IMR-90 (cell line): ENCODE data around the gene RAB41. TPM values are rescaled to one million over a fixed set of nuclear protein-coding genes. Genes with fewer than 3 reads are reported as not detected.

ENCODE experiments used
- ATAC-seq: fragments of 200-7000 bp; cut with Tn5 transposase; 2 replicates; pipeline ENCODE4 v1.9.1; 2020; ENCODE audit warnings: low read depth, mild to moderate bottlenecking, moderate library complexity
- BruUV-seq: library from RNA; stranded (reverse); fragments of 400-500 nt; replicated peaks from 2 replicates; lab custom pipeline; 2021; lab: Mats Ljungman, UMichigan
- CTCF ChIA-PET: fragments of 300-600 bp; formaldehyde crosslinking; extraction: SDS; loops from one replicate; lab custom pipeline; 2021; ENCODE audit warnings: antibody characterized with exemption; lab: Yijun Ruan, JAX
- POLR2A ChIA-PET: fragments of 300-600 bp; sonication (Branson Sonifier 250); formaldehyde crosslinking; loops from one replicate; lab custom pipeline; 2022; ENCODE audit warnings: antibody characterized with exemption; ENCODE audit not compliant: unreplicated experiment; lab: Charles Lee
- DNase-seq: peaks from one replicate; pipeline ENCODE4 v3.0.0; 2013
- H2AFZ ChIP-seq: replicated peaks from 2 replicates; pipeline ENCODE3; 2013; ENCODE audit warnings: low read length, mild to moderate bottlenecking; ENCODE audit not compliant: poor library complexity
- H2AK5ac ChIP-seq: 2 replicates; pipeline ENCODE4 v1.6.1; 2013; ENCODE audit warnings: low read depth, low read length, inconsistent platforms
- H2AK9ac ChIP-seq: replicated peaks from 2 replicates; pipeline ENCODE3; 2013; ENCODE audit warnings: mild to moderate bottlenecking, low read depth, low read length, moderate library complexity; ENCODE audit not compliant: poor library complexity
- H2BK120ac ChIP-seq: 2 replicates; pipeline ENCODE4 v1.6.1; 2013; ENCODE audit warnings: low read depth, low read length, inconsistent platforms
- H2BK15ac ChIP-seq: 3 replicates; pipeline ENCODE4 v1.6.1; 2013; ENCODE audit warnings: low read depth, low read length, inconsistent platforms
- H2BK20ac ChIP-seq: 2 replicates; pipeline ENCODE4 v1.6.1; 2013; ENCODE audit warnings: low read depth, mild to moderate bottlenecking, inconsistent platforms, low read length, moderate library complexity
- H2BK5ac ChIP-seq: 2 replicates; pipeline ENCODE4 v1.6.1; 2013; ENCODE audit warnings: mild to moderate bottlenecking, low read depth, low read length, inconsistent platforms; ENCODE audit not compliant: poor library complexity, severe bottlenecking
- H3K14ac ChIP-seq: replicated peaks from 2 replicates; pipeline ENCODE4 v1.6.1; 2013; ENCODE audit warnings: low read depth, low read length, inconsistent platforms
- H3K18ac ChIP-seq: 2 replicates; pipeline ENCODE4 v1.6.1; 2013; ENCODE audit warnings: low read depth, low read length, control low read depth
- H3K23ac ChIP-seq: 2 replicates; pipeline ENCODE4 v1.6.1; 2013; ENCODE audit warnings: low read depth, low read length, inconsistent platforms
- H3K27ac ChIP-seq: 2 replicates; pipeline ENCODE4 v1.5.1; 2013; ENCODE audit warnings: mild to moderate bottlenecking, control low read depth, low read length; ENCODE audit not compliant: insufficient read depth
- H3K27me3 ChIP-seq: 2 replicates; pipeline ENCODE4 v1.6.1; 2013; ENCODE audit warnings: low read length; ENCODE audit not compliant: control insufficient read depth, insufficient read depth
- H3K36me3 ChIP-seq: 2 replicates; pipeline ENCODE4 v1.6.1; 2013; ENCODE audit warnings: low read length, mixed read lengths; ENCODE audit not compliant: control insufficient read depth, insufficient read depth
- H3K4ac ChIP-seq: 2 replicates; pipeline ENCODE4 v1.6.1; 2013; ENCODE audit warnings: low read depth, low read length, inconsistent platforms
- H3K4me1 ChIP-seq: 2 replicates; pipeline ENCODE4 v1.6.1; 2013; ENCODE audit warnings: low read length, mixed read lengths; ENCODE audit not compliant: control insufficient read depth, insufficient read depth
- H3K4me2 ChIP-seq: 2 replicates; pipeline ENCODE4 v1.6.1; 2013; ENCODE audit warnings: low read depth, mild to moderate bottlenecking, control low read depth, low read length, moderate library complexity
- H3K4me3 ChIP-seq: 2 replicates; pipeline ENCODE4 v1.5.1; 2013; ENCODE audit warnings: low read depth, mild to moderate bottlenecking, control low read depth, low read length, moderate library complexity; ENCODE audit not compliant: insufficient read depth
- H3K56ac ChIP-seq: 2 replicates; pipeline ENCODE4 v1.6.1; 2013; ENCODE audit warnings: low read length, inconsistent platforms; ENCODE audit not compliant: insufficient read depth; ENCODE audit errors: extremely low read depth
- H3K79me1 ChIP-seq, 2 experiments: 2 replicates each; pipeline ENCODE4 v1.6.1; 2013; ENCODE audit warnings: low read length in 2 of 2, inconsistent platforms in 1 of 2, low read depth in 1 of 2
- H3K9ac ChIP-seq: 2 replicates; pipeline ENCODE4 v1.6.1; 2013; ENCODE audit warnings: low read depth, low read length, control low read depth
- H3K9me1 ChIP-seq: 2 replicates; pipeline ENCODE4 v1.6.1; 2013; ENCODE audit warnings: low read length, inconsistent platforms; ENCODE audit not compliant: insufficient read depth
- H3K9me3 ChIP-seq: 2 replicates; pipeline ENCODE4 v1.6.1; 2013; ENCODE audit warnings: low read length; ENCODE audit not compliant: control insufficient read depth, insufficient read depth
- H4K20me1 ChIP-seq: 2 replicates; pipeline ENCODE4 v1.6.1; 2013; ENCODE audit warnings: low read length, inconsistent platforms; ENCODE audit not compliant: insufficient read depth
- H4K5ac ChIP-seq: 2 replicates; pipeline ENCODE4 v1.6.1; 2013; ENCODE audit warnings: mild to moderate bottlenecking, low read depth, low read length, control low read depth
- H4K8ac ChIP-seq, 2 experiments: 2 replicates each; pipeline ENCODE4 v1.6.1; 2013; ENCODE audit warnings: low read depth in 2 of 2, low read length in 2 of 2, control low read depth in 1 of 2, inconsistent platforms in 1 of 2
- H4K91ac ChIP-seq: 2 replicates; pipeline ENCODE4 v1.6.1; 2013; ENCODE audit warnings: low read depth, low read length, inconsistent platforms; ENCODE audit not compliant: insufficient read depth
- BHLHE40 ChIP-seq: fragments of 150-350 bp; IDR thresholded peaks from 2 replicates; pipeline ENCODE4 v1.6.1; 2016; ENCODE audit warnings: mild to moderate bottlenecking, low read depth, low read length
- CEBPB ChIP-seq: IDR thresholded peaks from 2 replicates; pipeline ENCODE4 v1.6.1; 2012; ENCODE audit warnings: low read depth, low read length, improper control_type of control experiment
- CTCF ChIP-seq: conservative IDR thresholded peaks from 2 replicates; pipeline ENCODE4 v1.5.1; 2012; ENCODE audit warnings: mild to moderate bottlenecking, low read depth, low read length, improper control_type of control experiment
- ELK1 ChIP-seq: fragments of 150-350 bp; IDR thresholded peaks from 2 replicates; pipeline ENCODE4 v1.6.1; 2016; ENCODE audit warnings: low read depth, mild to moderate bottlenecking, low read length, moderate library complexity, borderline replicate concordance
- FOS ChIP-seq: fragments of 150-350 bp; IDR thresholded peaks from 2 replicates; pipeline ENCODE4 v1.6.1; 2016; ENCODE audit warnings: low read depth, low read length
- MAFK ChIP-seq: IDR thresholded peaks from 2 replicates; pipeline ENCODE4 v1.6.1; 2012; ENCODE audit warnings: low read depth, low read length, improper control_type of control experiment
- MAZ ChIP-seq: IDR thresholded peaks from 2 replicates; pipeline ENCODE4 v1.6.1; 2012; ENCODE audit warnings: low read depth, mild to moderate bottlenecking, low read length, improper control_type of control experiment, moderate library complexity, borderline replicate concordance
- MXI1 ChIP-seq: IDR thresholded peaks from 2 replicates; pipeline ENCODE4 v1.6.1; 2012; ENCODE audit warnings: low read depth, mild to moderate bottlenecking, low read length, moderate library complexity, borderline replicate concordance
- NFE2L2 ChIP-seq: fragments of 150-350 bp; IDR thresholded peaks from 2 replicates; pipeline ENCODE4 v1.6.1; 2016; ENCODE audit warnings: low read depth, mild to moderate bottlenecking, low read length
- POLR2A ChIP-seq: IDR thresholded peaks from 2 replicates; pipeline ENCODE4 v1.6.1; 2012; ENCODE audit warnings: mild to moderate bottlenecking, low read depth, low read length
- RAD21 ChIP-seq: IDR thresholded peaks from 2 replicates; pipeline ENCODE4 v1.6.1; 2012; ENCODE audit warnings: low read length, improper control_type of control experiment
- RCOR1 ChIP-seq: IDR thresholded peaks from 2 replicates; pipeline ENCODE4 v1.6.1; 2012; ENCODE audit warnings: mild to moderate bottlenecking, low read length, improper control_type of control experiment; ENCODE audit not compliant: insufficient replicate concordance
- RFX5 ChIP-seq: IDR thresholded peaks from 2 replicates; pipeline ENCODE4 v1.8.0; 2012; ENCODE audit warnings: low read depth, mild to moderate bottlenecking, low read length, moderate library complexity
- SMC3 ChIP-seq: fragments of 150-350 bp; IDR thresholded peaks from 2 replicates; pipeline ENCODE4 v1.6.1; 2016; ENCODE audit warnings: low read depth, mild to moderate bottlenecking, antibody characterized with exemption, low read length, moderate library complexity
- USF2 ChIP-seq: fragments of 150-350 bp; IDR thresholded peaks from 2 replicates; pipeline ENCODE4 v1.6.1; 2017; ENCODE audit warnings: mild to moderate bottlenecking, antibody characterized with exemption, low read length, low read depth
- WGBS, 2 experiments: methylation state at CpG; one replicate each; pipeline versions ENCODE4 v1.1.5 to v1.1.7; 2013; ENCODE audit warnings: missing lambda C conversion rate in 2 of 2; ENCODE audit not compliant: insufficient read length in 1 of 2; ENCODE audit errors: extremely low coverage in 2 of 2; 5-methylcytosine and 5-hydroxymethylcytosine counted together
- dilution Hi-C: fragments of 300-500 bp; cut with HindIII; formaldehyde crosslinking; loops from one replicate; pipeline ENCODE4 v1.14.3; 2018; ENCODE audit warnings: low sequenced_read_pairs; ENCODE audit not compliant: unreplicated experiment
- in situ Hi-C: fragments of 300-500 bp; cut with MboI; formaldehyde crosslinking; loops from 3 replicates; pipeline ENCODE4 v1.14.3; 2019; ENCODE audit warnings: low sequenced_read_pairs, inconsistent platforms, mixed read lengths
- intact Hi-C: fragments of 100-400 bp; cut with micrococcal nuclease; formaldehyde crosslinking; loops from 2 replicates; pipeline ENCODE4 v1.10.0; 2022
- polyA plus RNA-seq, 3 experiments: library from polyadenylated mRNA; depleted of rRNA; stranded (reverse); fragments of >200 nt; gene quantifications; 2 replicates each; pipeline ENCODE4 v1.2.3, GENCODE V29; 2012; ENCODE audit warnings: low replicate concordance in 1 of 3
- total RNA-seq: library from RNA; depleted of rRNA; stranded (reverse); fragments of >200 nt; gene quantifications from 2 replicates; pipeline ENCODE4 v1.2.3, GENCODE V29; 2012

The RAB41 gene
- total and polyA plus RNA-seq, 2 of the 4 experiments (the other 2 are of a cell fraction) = not detected

GRCh38 chrX:70240751-70241150 lies 41.2 kb upstream of the RAB41 start:
- H4K91ac ChIP-seq = no peak overlapping the region
- no peaks in the 10 kb centered on the region for H3K9me3 ChIP-seq
- no peak overlapping the region for H2BK15ac ChIP-seq
- no peaks in the 10 kb centered on the region for H3K79me1 ChIP-seq
- H2BK20ac ChIP-seq = no peak overlapping the region
- H3K18ac ChIP-seq = no peak overlapping the region
- no peak overlapping the region for H2AFZ ChIP-seq
- DNase-seq (no peak), ATAC-seq (no peak)
- no peak overlapping the region for H3K9ac ChIP-seq
- no peaks in the 10 kb centered on the region for H3K9me1 ChIP-seq
- no peaks in the 10 kb centered on the region for H3K36me3 ChIP-seq
- ChIA-PET CTCF (interaction anchor here (0.7 kb wide), 1 partner anchor 11 kb away, joined by 3 read pairs; no protein-coding TSS in a partner anchor), POLR2A (no interaction called here)
- H3K4me3 ChIP-seq = no peak overlapping the region
- in situ Hi-C loops = no loop called here
- H3K4me1 ChIP-seq = no peaks in the 10 kb centered on the region
- no CpG with 5 or more reads among the region's 1 CpG for WGBS, 2 experiments
- H3K27ac ChIP-seq = no peak overlapping the region
- no peak overlapping the region for H3K23ac ChIP-seq
- H3K56ac ChIP-seq = no peak overlapping the region
- dilution Hi-C loops = no loop called here
- no peak overlapping the region for H4K5ac ChIP-seq
- H3K27me3 ChIP-seq = peaks cover 23% of the 10 kb centered on the region
- BruUV-seq = no TSS peak
- no peak overlapping the region for H2BK5ac ChIP-seq
- H3K14ac ChIP-seq = no peak overlapping the region
- H2AK5ac ChIP-seq = no peak overlapping the region
- no peak overlapping the region for H3K4me2 ChIP-seq
- TF ChIP-seq RAD21 = no peak
- no peak for TF ChIP-seq MAZ
- no peak for TF ChIP-seq POLR2A
- no peak for TF ChIP-seq MXI1
- TF ChIP-seq NFE2L2 = no peak
- no peak for TF ChIP-seq RCOR1
- TF ChIP-seq CTCF = no peak
- no peak for TF ChIP-seq BHLHE40
- no peak for TF ChIP-seq CEBPB
- no peak for TF ChIP-seq ELK1
- TF ChIP-seq FOS = no peak
- no peak for TF ChIP-seq MAFK
- no peak for TF ChIP-seq SMC3
- no peak for TF ChIP-seq USF2
- TF ChIP-seq RFX5 = no peak
- no peaks in the 10 kb centered on the region for H4K20me1 ChIP-seq
- no peak overlapping the region for H3K4ac ChIP-seq
- no peak overlapping the region for H4K8ac ChIP-seq
- no peak overlapping the region for H2AK9ac ChIP-seq
- intact Hi-C loops = no loop called here
- H2BK120ac ChIP-seq = no peak overlapping the region
